Myocyte (in vitro differentiated cells): Measurements from ENCODE around the gene MMP8. TPM values are rescaled to one million over a fixed set of nuclear protein-coding genes. Genes with fewer than 3 reads are reported as not detected.

Experiments
- total RNA-seq: library from RNA; depleted of rRNA; stranded (reverse); fragments of >200 nt; gene quantifications from 2 replicates; pipeline ENCODE4 v1.2.3, GENCODE V29; 2014

MMP8 gene
- total RNA-seq, 1 donor from 2014 or later = not detected

Other genes with a start within 250 kb of the MMP8 start
- gene MMP7, start 194.2 kb downstream of the MMP8 start, total RNA-seq = not detected in 2 replicates
- 0.13 TPM in 1 of 2 replicates, not detected in the other for gene MMP20, start 99.6 kb downstream of the MMP8 start, total RNA-seq
- gene MMP27, start 19.2 kb downstream of the MMP8 start, total RNA-seq = not detected in 2 replicates
- gene MMP10, start 55.7 kb upstream of the MMP8 start, total RNA-seq = not detected in 2 replicates
- 0.10 and 0.94 TPM in 2 replicates for gene MMP1, start 73.2 kb upstream of the MMP8 start, total RNA-seq
- 0.31 TPM in 1 of 2 replicates, not detected in the other for gene MMP3, start 118.7 kb upstream of the MMP8 start, total RNA-seq
- gene MMP12, start 150.0 kb upstream of the MMP8 start, total RNA-seq = not detected in 2 replicates
- not detected in 2 replicates for gene MMP13, start 230.8 kb upstream of the MMP8 start, total RNA-seq